ENCODE results near the gene MX2.
"Not testable (repeated sequence)": the region's sequence is repeated elsewhere in the genome, so short reads cannot be mapped to it uniquely, and the experiment has no call there.

MX2 gene

GRCh38 chr21:41361786-41362604, at the start of gene MX2:
Gene MX2 (plus strand): TSS chr21:41362027. CDS start chr21:41376907, 14,880 bp downstream.
- no peak for TF ChIP-seq CTCF (IDR thresholded peaks at IDR 0.05; ENCODE audit: borderline replicate concordance, control extremely low read depth, extremely low read depth, insufficient read depth, missing control alignments)
- DNase-seq (ENCODE audit: low spot score) = peak; percentile 79
- in situ Hi-C loops (cut with MboI; ENCODE audit: low sequenced_read_pairs, unreplicated experiment) = no loop called here

- in situ Hi-C loops (cut with MboI; ENCODE audit: low sequenced_read_pairs, unreplicated experiment); DNase-seq (ENCODE audit: low spot score): not testable (repeated sequence)
Measured at GRCh38 chr21:41313285-41314164, 48.3 kb upstream of the MX2 start.

GRCh38 chr21:41315726-41316125, 46.1 kb upstream of the MX2 start:
- TF ChIP-seq CTCF (IDR thresholded peaks at IDR 0.05; ENCODE audit: borderline replicate concordance, control extremely low read depth, extremely low read depth, insufficient read depth, missing control alignments) = no peak
- no peak for DNase-seq (ENCODE audit: low spot score)
- in situ Hi-C loops (cut with MboI; ENCODE audit: low sequenced_read_pairs, unreplicated experiment) = no loop called here

- in situ Hi-C loops (cut with MboI; ENCODE audit: low sequenced_read_pairs, unreplicated experiment) = no loop called here
- DNase-seq (ENCODE audit: low spot score) = no peak
- TF ChIP-seq CTCF (IDR thresholded peaks at IDR 0.05; ENCODE audit: borderline replicate concordance, control extremely low read depth, extremely low read depth, insufficient read depth, missing control alignments) = no peak
Measured at GRCh38 chr21:41316200-41317062, 45.4 kb upstream of the MX2 start, which contains the start of gene FAM3B. Gene FAM3B (plus strand): TSS chr21:41316801. CDS start chr21:41316880, 79 bp downstream.

GRCh38 chr21:41317063-41317392, 44.8 kb upstream of the MX2 start:
- TF ChIP-seq CTCF (IDR thresholded peaks at IDR 0.05; ENCODE audit: borderline replicate concordance, control extremely low read depth, extremely low read depth, insufficient read depth, missing control alignments) = no peak
- DNase-seq (ENCODE audit: low spot score) = no peak
- in situ Hi-C loops (cut with MboI; ENCODE audit: low sequenced_read_pairs, unreplicated experiment) = no loop called here

GRCh38 chr21:41317458-41317857, 44.4 kb upstream of the MX2 start:
- no peak for DNase-seq (ENCODE audit: low spot score)
- in situ Hi-C loops (cut with MboI; ENCODE audit: low sequenced_read_pairs, unreplicated experiment) = no loop called here
- no peak for TF ChIP-seq CTCF (IDR thresholded peaks at IDR 0.05; ENCODE audit: borderline replicate concordance, control extremely low read depth, extremely low read depth, insufficient read depth, missing control alignments)

Data from GM13976 (cell line).